ENCODE data around the gene ZSWIM7. TPM values are rescaled to one million over a fixed set of nuclear protein-coding genes. Genes with fewer than 3 reads are reported as not detected.

ZSWIM7 gene, protein sequence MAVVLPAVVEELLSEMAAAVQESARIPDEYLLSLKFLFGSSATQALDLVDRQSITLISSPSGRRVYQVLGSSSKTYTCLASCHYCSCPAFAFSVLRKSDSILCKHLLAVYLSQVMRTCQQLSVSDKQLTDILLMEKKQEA
- total RNA-seq = 10 to 100 TPM in 2 of 5 donors, 1 to 10 TPM in 2, not detected in 1; 4.5 to 20.0 (median 10.2) TPM
- polyA plus RNA-seq = 10 to 100 TPM; 29.8 to 43.5 (median 36.4) TPM
- long read RNA-seq, donor 1, partial matches to known transcripts = 0 of 5 reads
- long read RNA-seq, donor 1, other reads (novel, unspliced or antisense) = 0 of 5 reads
- long read RNA-seq, donor 2, partial matches to known transcripts = 0 of 4 reads
- long read RNA-seq, donor 2, other reads (novel, unspliced or antisense) = 0 of 4 reads
- long read RNA-seq, donor 3, partial matches to known transcripts = 0 of 8 reads
- long read RNA-seq, donor 3, other reads (novel, unspliced or antisense) = 0 of 8 reads
- long read RNA-seq, donor 4, partial matches to known transcripts = 0 of 1 reads
- long read RNA-seq, donor 4, other reads (novel, unspliced or antisense) = 0 of 1 reads
- long read RNA-seq, donor 5, partial matches to known transcripts = 5 of 10 reads
- long read RNA-seq, donor 5, other reads (novel, unspliced or antisense) = 0 of 10 reads
- long read RNA-seq, donor 6, partial matches to known transcripts = 0 of 11 reads
- long read RNA-seq, donor 6, other reads (novel, unspliced or antisense) = 0 of 11 reads
- long read RNA-seq, donor 7, partial matches to known transcripts = 0 of 4 reads
- long read RNA-seq, donor 7, other reads (novel, unspliced or antisense) = 0 of 4 reads
- long read RNA-seq, donor 8, partial matches to known transcripts = 0 of 8 reads
- long read RNA-seq, donor 8, other reads (novel, unspliced or antisense) = 0 of 8 reads
- long read RNA-seq, donor 9, partial matches to known transcripts = 0 of 6 reads
- long read RNA-seq, donor 9, other reads (novel, unspliced or antisense) = 0 of 6 reads
- long read RNA-seq, donor 10, partial matches to known transcripts = 0 of 5 reads
- long read RNA-seq, donor 10, other reads (novel, unspliced or antisense) = 0 of 5 reads

DNA sequence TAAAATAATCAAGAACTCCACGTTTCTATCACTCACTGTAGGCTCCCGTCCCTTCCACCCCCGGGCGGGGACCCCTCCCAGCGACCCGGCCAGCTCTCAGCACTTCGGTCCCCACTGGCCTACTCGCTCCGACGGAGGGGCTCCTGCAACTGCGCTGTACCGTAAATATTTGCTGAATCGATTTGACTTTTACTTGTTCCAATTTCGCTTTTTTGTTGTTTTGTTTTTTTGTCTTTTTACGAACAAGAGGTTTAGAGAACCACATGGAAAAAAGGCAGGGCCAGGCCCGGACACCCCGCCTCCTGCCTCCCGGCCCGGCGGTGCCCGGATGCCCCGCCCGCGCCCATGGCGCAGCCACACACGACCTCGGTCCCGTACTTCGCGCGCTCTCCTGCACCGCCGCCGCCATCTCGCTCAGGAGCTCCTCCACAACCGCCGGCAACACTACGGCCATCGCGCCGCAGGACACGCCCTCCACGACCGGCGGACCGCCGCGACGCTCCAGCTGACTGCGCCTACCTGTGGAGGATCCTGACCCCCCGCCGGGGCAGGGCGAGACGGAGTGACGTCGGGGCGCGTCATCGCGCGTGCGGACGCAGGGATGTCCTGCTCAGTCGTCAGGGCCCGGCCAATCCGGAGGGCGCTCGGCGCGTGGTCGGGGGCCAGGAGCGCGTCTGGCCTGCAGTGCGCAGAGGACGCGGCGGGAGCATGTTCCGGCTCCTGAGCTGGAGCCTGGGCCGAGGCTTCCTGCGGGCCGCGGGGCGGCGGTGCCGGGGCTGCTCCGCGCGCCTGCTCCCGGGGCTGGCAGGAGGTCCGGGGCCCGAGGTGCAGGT, at the start of gene ZSWIM7, which contains the start of gene TTC19:
Gene ZSWIM7, minus strand, starts transcription at position 564 of the 833 bp plus-strand sequence. Its CDS starts 110 bp downstream, at position 454.
Gene TTC19, plus strand, starts transcription at position 684 of the 833 bp plus-strand sequence. Its CDS starts 25 bp downstream, at position 709.
- TF ChIP-seq, protein P1, sequence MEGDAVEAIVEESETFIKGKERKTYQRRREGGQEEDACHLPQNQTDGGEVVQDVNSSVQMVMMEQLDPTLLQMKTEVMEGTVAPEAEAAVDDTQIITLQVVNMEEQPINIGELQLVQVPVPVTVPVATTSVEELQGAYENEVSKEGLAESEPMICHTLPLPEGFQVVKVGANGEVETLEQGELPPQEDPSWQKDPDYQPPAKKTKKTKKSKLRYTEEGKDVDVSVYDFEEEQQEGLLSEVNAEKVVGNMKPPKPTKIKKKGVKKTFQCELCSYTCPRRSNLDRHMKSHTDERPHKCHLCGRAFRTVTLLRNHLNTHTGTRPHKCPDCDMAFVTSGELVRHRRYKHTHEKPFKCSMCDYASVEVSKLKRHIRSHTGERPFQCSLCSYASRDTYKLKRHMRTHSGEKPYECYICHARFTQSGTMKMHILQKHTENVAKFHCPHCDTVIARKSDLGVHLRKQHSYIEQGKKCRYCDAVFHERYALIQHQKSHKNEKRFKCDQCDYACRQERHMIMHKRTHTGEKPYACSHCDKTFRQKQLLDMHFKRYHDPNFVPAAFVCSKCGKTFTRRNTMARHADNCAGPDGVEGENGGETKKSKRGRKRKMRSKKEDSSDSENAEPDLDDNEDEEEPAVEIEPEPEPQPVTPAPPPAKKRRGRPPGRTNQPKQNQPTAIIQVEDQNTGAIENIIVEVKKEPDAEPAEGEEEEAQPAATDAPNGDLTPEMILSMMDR (IDR thresholded peaks at IDR 0.05) = peak in 1 of 7 experiments; percentile 37
- peak in 2 of 4 donors; percentile 68 to 76 for TF ChIP-seq POLR2A (IDR thresholded peaks at IDR 0.05)
- TF ChIP-seq POLR2AphosphoS5 (IDR thresholded peaks at IDR 0.05) = peak; percentile 99 to 100 (median 99)
- TF ChIP-seq EP300 (IDR thresholded peaks at IDR 0.05) = peak; percentile 84
- 0 to 1% (median 0%) methylated on average over 62 to 91 of the region's 91 CpGs for WGBS, 5 donors
- Histone ChIP-seq H3K4me3 (peak within 1 kb of the TSS; percentile 67 to 79 (median 71)), H3K27me3 (no peaks in the 10 kb centered on the region), H3K36me3 (peaks cover 19 to 44% (median 38%) of the 10 kb centered on the region in 4 donors), H3K4me1 (peaks cover 16 to 33% (median 25%) of the 10 kb centered on the region in 4 donors), H3K27ac (peak within 1 kb of the TSS; percentile 93 to 98 (median 97)), H3K9me3 (no peaks in the 10 kb centered on the region)
- DNase-seq = peak; percentile 98 to 99
- intact Hi-C loops (cut with DNase I; ENCODE audit: low total_unique reads) = no loop called here

DNA sequence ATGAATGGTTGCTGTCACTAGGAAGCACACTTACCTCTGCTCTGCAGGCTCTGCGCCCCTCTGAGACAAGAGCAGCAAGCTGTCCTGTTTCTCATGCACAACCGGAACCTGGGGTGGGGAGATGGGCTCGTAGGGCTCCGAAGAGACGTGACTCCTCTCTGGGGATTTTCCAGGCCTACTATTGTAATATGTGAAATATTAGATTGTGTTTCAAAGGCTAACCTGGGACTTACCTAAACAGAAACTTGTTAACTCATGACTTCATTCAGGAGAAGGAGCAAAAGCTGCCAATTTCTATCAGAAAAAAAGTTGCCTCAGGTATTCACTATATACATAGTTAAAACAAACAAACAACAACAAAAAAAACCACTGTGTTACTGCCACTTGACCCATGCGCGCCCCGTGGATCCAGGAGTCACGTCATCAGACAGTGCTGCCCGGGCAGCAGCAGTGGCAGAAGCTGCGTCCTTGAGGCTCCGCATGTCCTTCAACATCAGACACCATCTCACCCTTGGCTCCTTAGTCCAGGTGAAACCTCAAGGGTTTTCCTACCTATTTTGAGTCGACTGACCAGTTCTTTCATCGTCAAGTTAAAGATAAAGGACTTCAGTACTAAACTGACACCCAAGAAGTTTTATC, 49.4 kb upstream of the ZSWIM7 start:
- peaks cover 0 to 6% (median 0%) of the 10 kb centered on the region in 4 donors for H3K4me1 ChIP-seq
- no peak for DNase-seq
- intact Hi-C loops (cut with DNase I; ENCODE audit: low total_unique reads) = no loop called here
- 69 to 81% (median 74%) methylated on average over 14 of the region's 14 CpGs for WGBS, 5 donors
- H3K36me3 ChIP-seq = peaks cover 55 to 96% (median 91%) of the 10 kb centered on the region in 4 donors
- H3K4me3 ChIP-seq = no peak overlapping the region
- no peaks in the 10 kb centered on the region for H3K27me3 ChIP-seq
- TF ChIP-seq, protein P1 (IDR thresholded peaks at IDR 0.05) = no peak
- TF ChIP-seq EP300 (IDR thresholded peaks at IDR 0.05) (no peak), POLR2AphosphoS5 (IDR thresholded peaks at IDR 0.05) (no peak)
- H3K9me3 ChIP-seq = no peaks in the 10 kb centered on the region
- H3K27ac ChIP-seq = no peak overlapping the region

DNA sequence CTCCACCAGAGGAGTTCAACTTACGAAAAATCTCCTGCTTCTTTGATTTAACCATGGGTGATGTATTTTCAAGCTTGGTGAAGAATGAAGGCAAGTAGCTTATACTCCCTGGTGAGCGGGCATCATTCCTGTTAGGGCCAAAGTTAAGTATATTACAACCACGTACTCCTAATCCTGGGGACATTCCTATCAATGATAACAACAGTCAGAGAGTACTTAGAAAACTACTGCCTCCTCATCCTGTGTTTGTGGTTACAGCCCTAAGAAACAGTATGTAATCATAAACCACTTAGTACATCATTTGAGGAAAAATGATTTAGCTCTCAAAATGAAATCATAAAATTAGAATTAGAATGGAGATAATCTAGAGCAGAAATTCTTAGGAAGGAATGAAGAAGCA, 47.5 kb upstream of the ZSWIM7 start:
- Histone ChIP-seq H3K27me3 (no peaks in the 10 kb centered on the region), H3K9me3 (no peaks in the 10 kb centered on the region), H3K36me3 (peaks cover 67 to 98% (median 91%) of the 10 kb centered on the region in 4 donors), H3K4me3 (no peak overlapping the region), H3K27ac (no peak overlapping the region), H3K4me1 (peaks cover 0 to 6% (median 0%) of the 10 kb centered on the region in 4 donors)
- no peak for DNase-seq
- WGBS, 5 donors = 91 to 97% (median 97%) methylated on average over 3 of the region's 3 CpGs
- intact Hi-C loops (cut with DNase I; ENCODE audit: low total_unique reads) = no loop called here
- no peak for TF ChIP-seq EP300 (IDR thresholded peaks at IDR 0.05)
- TF ChIP-seq POLR2A (IDR thresholded peaks at IDR 0.05) = no peak
- TF ChIP-seq, protein P1 (IDR thresholded peaks at IDR 0.05) = no peak
- no peak for TF ChIP-seq POLR2AphosphoS5 (IDR thresholded peaks at IDR 0.05)

All from stomach (tissue), 19 donors.